Neural cell (in vitro differentiated cells): ENCODE data around the gene PIGM. TPM values are rescaled to one million over a fixed set of nuclear protein-coding genes. Genes with fewer than 3 reads are reported as not detected.

Experiments
- H2AFZ ChIP-seq: fragments of 200-600, 300-800 bp; sonication (generic), shearing (Covaris generic); 2 replicates; pipeline ENCODE4 v1.6.0; 2014; ENCODE audit warnings: low read depth, mild to moderate bottlenecking, antibody characterized with exemption, low read length, moderate library complexity
- H3F3A ChIP-seq: fragments of 200-600 bp; shearing (Covaris generic); 2 replicates; pipeline ENCODE4 v1.6.1; 2016; ENCODE audit warnings: mild to moderate bottlenecking, moderate library complexity, mixed read lengths, antibody characterized with exemption, low read length; ENCODE audit not compliant: insufficient read depth, poor library complexity, severe bottlenecking
- H3K27ac ChIP-seq: fragments of 200-600, 300-800 bp; sonication (generic), shearing (Covaris generic); 2 replicates; pipeline ENCODE4 v1.5.1; 2014; ENCODE audit warnings: mild to moderate bottlenecking, low read length, moderate library complexity
- H3K27me3 ChIP-seq: fragments of 300-800, 200-600 bp; sonication (generic), shearing (Covaris generic); 2 replicates; pipeline ENCODE4 v1.6.0; 2014; ENCODE audit warnings: mild to moderate bottlenecking, low read depth, low read length, moderate library complexity; ENCODE audit not compliant: insufficient read depth
- H3K36me3 ChIP-seq: fragments of 300-800, 200-600 bp; sonication (generic), shearing (Covaris generic); 2 replicates; pipeline ENCODE4 v1.5.1; 2014; ENCODE audit warnings: mild to moderate bottlenecking, antibody characterized with exemption, low read length, moderate library complexity; ENCODE audit not compliant: insufficient read depth
- H3K4me2 ChIP-seq: fragments of 300-800, 200-600 bp; sonication (generic), shearing (Covaris generic); 2 replicates; pipeline ENCODE4 v1.6.0; 2014; ENCODE audit warnings: mild to moderate bottlenecking, low read length
- H3K4me3 ChIP-seq: fragments of 300-800, 200-600 bp; sonication (generic), shearing (Covaris generic); 2 replicates; pipeline ENCODE4 v1.5.1; 2014; ENCODE audit warnings: mild to moderate bottlenecking, low read length, moderate library complexity
- H3K79me2 ChIP-seq: fragments of 200-600 bp; shearing (Covaris generic); replicated peaks from 2 replicates; pipeline ENCODE4 v1.6.0; 2014; ENCODE audit warnings: mild to moderate bottlenecking, low read length, moderate library complexity; ENCODE audit not compliant: insufficient read depth
- H3K9ac ChIP-seq: fragments of 300-800, 200-600 bp; sonication (generic), shearing (Covaris generic); 2 replicates; pipeline ENCODE4 v1.6.1; 2016; ENCODE audit warnings: mild to moderate bottlenecking, low read length, mixed read lengths
- H3K9me2 ChIP-seq: fragments of 200-600 bp; shearing (Covaris generic); 2 replicates; pipeline ENCODE4 v1.6.1; 2016; ENCODE audit warnings: mild to moderate bottlenecking, low read length, mixed read lengths; ENCODE audit not compliant: insufficient read depth
- H3K9me3 ChIP-seq: fragments of 200-600, 300-800 bp; sonication (generic), shearing (Covaris generic); 2 replicates; pipeline ENCODE4 v1.6.1; 2016; ENCODE audit warnings: mild to moderate bottlenecking, mixed run types, low read length, moderate library complexity, mixed read lengths
- H4K20me1 ChIP-seq: fragments of 200-600 bp; shearing (Covaris generic); 2 replicates; pipeline ENCODE4 v1.6.1; 2016; ENCODE audit warnings: mild to moderate bottlenecking, mixed run types; ENCODE audit not compliant: insufficient read depth
- EP300 ChIP-seq: fragments of 450-650 bp; conservative IDR thresholded peaks from 2 replicates; pipeline ENCODE4 v1.6.1; 2014; ENCODE audit warnings: antibody characterized with exemption, mild to moderate bottlenecking, moderate library complexity; ENCODE audit not compliant: poor library complexity, severe bottlenecking
- EZH2 ChIP-seq: fragments of 200-600, 300-800 bp; shearing (Covaris generic), sonication (generic); IDR thresholded peaks from 2 replicates; pipeline ENCODE4 v1.6.1; 2014; ENCODE audit warnings: antibody characterized with exemption, low read length, borderline replicate concordance, mild to moderate bottlenecking; ENCODE audit not compliant: insufficient read depth, poor library complexity, severe bottlenecking
- MXI1 ChIP-seq: fragments of 450-650 bp; conservative IDR thresholded peaks from 2 replicates; pipeline ENCODE4 v1.6.1; 2014; ENCODE audit warnings: antibody characterized with exemption, mild to moderate bottlenecking; ENCODE audit not compliant: poor library complexity, severe bottlenecking
- POLR2AphosphoS5 ChIP-seq: IDR thresholded peaks from 2 replicates; pipeline ENCODE4 v1.6.1; 2012
- RAD21 ChIP-seq: fragments of 450-650 bp; conservative IDR thresholded peaks from 2 replicates; pipeline ENCODE4 v1.6.1; 2014; ENCODE audit warnings: antibody characterized with exemption, mild to moderate bottlenecking, moderate library complexity
- SMC3 ChIP-seq: fragments of 450-650 bp; conservative IDR thresholded peaks from 2 replicates; pipeline ENCODE4 v1.6.1; 2014; ENCODE audit warnings: antibody characterized with exemption, mild to moderate bottlenecking, moderate library complexity; ENCODE audit not compliant: poor library complexity
- TAF1 ChIP-seq: IDR thresholded peaks from 2 replicates; pipeline ENCODE4 v1.6.1; 2012; ENCODE audit warnings: low read depth
- polyA plus RNA-seq: library from polyadenylated mRNA; depleted of rRNA; stranded (reverse); fragments of >200 nt; gene quantifications from 2 replicates; pipeline ENCODE4 v1.2.3, GENCODE V29; 2014
- TF ChIP-seq, protein P1 (sequence below): IDR thresholded peaks from 2 replicates; pipeline ENCODE4 v1.6.1; 2012; ENCODE audit warnings: borderline replicate concordance
- TF ChIP-seq, protein P2 (sequence below): fragments of 450-650 bp; IDR thresholded peaks from 2 replicates; pipeline ENCODE4 v1.5.1; 2014; ENCODE audit warnings: antibody characterized with exemption, mild to moderate bottlenecking, moderate library complexity; ENCODE audit not compliant: poor library complexity, severe bottlenecking

PIGM gene
- polyA plus RNA-seq, 1 donor from 2014 or later = 3.8 TPM

DNA sequence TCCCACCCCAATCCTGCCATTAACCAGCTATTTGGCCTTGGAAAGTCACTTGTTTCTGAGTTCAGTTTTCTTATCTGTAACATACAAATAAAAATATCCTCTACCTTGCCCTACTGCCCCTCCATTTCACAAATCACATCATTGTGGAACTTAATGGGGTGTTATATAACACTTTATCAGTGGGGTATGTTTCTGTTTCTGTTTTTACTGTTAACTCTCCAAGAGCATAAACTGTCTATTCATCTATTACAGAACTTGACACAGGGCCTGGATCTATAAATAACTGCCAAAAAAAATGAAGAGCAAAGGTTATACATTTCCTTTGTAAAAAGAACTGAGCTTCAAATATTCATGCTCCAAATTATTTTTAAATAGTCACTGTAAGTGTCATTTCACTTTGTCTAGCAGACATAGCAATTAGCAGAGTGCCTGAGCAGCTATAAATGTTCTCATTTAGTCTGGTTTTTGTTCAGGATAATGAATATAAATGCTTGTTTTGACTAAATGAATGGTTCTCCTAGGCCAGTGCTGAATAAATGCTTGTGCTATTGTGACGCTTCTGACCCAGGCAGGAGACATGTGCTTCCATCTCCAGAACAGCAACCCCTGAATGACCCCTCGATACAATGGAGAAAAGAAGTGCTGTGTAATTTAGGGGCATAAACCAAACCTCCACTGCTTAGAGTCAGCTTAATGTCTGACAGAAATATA is 7.4 kb downstream of the PIGM start:
- Histone ChIP-seq H3K27ac (no peak overlapping the region), H2AFZ (no peak overlapping the region), H3K9me2 (no peaks in the 10 kb centered on the region), H4K20me1 (no peaks in the 10 kb centered on the region), H3K27me3 (no peaks in the 10 kb centered on the region), H3K4me3 (no peak overlapping the region), H3K79me2 (no peaks in the 10 kb centered on the region), H3K36me3 (no peaks in the 10 kb centered on the region), H3F3A (no peaks in the 10 kb centered on the region), H3K4me2 (no peak overlapping the region), H3K9ac (no peak overlapping the region), H3K9me3 (no peaks in the 10 kb centered on the region)
- no peak for TF ChIP-seq RAD21
- TF ChIP-seq, protein P1, sequence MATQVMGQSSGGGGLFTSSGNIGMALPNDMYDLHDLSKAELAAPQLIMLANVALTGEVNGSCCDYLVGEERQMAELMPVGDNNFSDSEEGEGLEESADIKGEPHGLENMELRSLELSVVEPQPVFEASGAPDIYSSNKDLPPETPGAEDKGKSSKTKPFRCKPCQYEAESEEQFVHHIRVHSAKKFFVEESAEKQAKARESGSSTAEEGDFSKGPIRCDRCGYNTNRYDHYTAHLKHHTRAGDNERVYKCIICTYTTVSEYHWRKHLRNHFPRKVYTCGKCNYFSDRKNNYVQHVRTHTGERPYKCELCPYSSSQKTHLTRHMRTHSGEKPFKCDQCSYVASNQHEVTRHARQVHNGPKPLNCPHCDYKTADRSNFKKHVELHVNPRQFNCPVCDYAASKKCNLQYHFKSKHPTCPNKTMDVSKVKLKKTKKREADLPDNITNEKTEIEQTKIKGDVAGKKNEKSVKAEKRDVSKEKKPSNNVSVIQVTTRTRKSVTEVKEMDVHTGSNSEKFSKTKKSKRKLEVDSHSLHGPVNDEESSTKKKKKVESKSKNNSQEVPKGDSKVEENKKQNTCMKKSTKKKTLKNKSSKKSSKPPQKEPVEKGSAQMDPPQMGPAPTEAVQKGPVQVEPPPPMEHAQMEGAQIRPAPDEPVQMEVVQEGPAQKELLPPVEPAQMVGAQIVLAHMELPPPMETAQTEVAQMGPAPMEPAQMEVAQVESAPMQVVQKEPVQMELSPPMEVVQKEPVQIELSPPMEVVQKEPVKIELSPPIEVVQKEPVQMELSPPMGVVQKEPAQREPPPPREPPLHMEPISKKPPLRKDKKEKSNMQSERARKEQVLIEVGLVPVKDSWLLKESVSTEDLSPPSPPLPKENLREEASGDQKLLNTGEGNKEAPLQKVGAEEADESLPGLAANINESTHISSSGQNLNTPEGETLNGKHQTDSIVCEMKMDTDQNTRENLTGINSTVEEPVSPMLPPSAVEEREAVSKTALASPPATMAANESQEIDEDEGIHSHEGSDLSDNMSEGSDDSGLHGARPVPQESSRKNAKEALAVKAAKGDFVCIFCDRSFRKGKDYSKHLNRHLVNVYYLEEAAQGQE = no peak
- TF ChIP-seq MXI1 = no peak
- no peak for TF ChIP-seq POLR2AphosphoS5
- TF ChIP-seq SMC3 = no peak
- no peak for TF ChIP-seq TAF1
- TF ChIP-seq, protein P2, sequence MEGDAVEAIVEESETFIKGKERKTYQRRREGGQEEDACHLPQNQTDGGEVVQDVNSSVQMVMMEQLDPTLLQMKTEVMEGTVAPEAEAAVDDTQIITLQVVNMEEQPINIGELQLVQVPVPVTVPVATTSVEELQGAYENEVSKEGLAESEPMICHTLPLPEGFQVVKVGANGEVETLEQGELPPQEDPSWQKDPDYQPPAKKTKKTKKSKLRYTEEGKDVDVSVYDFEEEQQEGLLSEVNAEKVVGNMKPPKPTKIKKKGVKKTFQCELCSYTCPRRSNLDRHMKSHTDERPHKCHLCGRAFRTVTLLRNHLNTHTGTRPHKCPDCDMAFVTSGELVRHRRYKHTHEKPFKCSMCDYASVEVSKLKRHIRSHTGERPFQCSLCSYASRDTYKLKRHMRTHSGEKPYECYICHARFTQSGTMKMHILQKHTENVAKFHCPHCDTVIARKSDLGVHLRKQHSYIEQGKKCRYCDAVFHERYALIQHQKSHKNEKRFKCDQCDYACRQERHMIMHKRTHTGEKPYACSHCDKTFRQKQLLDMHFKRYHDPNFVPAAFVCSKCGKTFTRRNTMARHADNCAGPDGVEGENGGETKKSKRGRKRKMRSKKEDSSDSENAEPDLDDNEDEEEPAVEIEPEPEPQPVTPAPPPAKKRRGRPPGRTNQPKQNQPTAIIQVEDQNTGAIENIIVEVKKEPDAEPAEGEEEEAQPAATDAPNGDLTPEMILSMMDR = no peak
- no peak for TF ChIP-seq EP300
- TF ChIP-seq EZH2 = no peak

DNA sequence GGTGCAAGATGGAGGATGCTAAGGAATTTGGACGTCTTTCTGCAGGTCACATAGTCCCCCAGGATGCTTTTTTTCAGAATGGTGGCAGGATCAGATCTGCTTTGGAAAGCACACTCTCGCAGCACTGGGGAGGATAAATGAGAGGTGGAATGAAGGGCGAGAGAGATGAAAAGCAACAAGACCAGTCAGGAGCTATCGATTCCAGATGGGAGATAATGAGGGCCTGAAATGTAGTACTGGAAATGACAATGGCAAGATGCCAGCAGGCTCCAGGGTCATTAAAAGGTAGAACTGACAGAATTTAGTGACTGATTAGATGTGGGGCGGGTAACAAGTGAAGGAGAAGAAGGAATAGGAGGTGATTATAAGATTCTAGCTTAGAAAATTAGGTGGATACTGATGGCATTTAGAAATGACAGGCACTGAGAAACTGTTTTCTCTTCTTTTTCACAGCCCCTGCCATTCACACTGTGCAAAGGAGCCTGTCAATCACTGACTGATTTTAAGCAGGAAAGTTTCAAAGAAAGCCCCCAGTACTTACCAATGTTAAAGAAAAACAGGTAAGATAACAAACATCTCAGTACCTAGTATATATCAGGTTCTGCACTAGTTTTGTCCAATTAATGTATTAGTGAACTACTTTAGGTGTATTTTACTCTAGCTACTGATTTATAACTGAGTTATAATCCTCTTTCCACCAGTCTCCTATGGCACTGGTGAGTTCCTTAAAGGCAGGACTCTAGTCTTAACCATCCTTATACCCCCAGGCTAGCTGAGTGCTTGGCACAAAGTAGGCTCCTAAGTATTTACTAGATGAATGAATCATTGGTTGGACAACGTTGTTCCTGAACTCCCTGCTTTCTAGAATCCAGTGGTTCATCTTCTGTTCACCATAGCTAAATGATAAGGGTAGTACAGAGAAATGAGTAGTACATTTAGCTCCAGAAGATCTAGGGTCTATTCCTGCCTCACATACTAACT is 9.2 kb downstream of the PIGM start:
- H3F3A ChIP-seq = no peaks in the 10 kb centered on the region
- no peak overlapping the region for H2AFZ ChIP-seq
- H3K79me2 ChIP-seq = no peaks in the 10 kb centered on the region
- H3K9me3 ChIP-seq = no peaks in the 10 kb centered on the region
- H3K27ac ChIP-seq = no peak overlapping the region
- TF ChIP-seq POLR2AphosphoS5 (no peak), RAD21 (no peak), SMC3 (no peak), TAF1 (no peak), MXI1 (no peak), EZH2 (no peak), EP300 (no peak)
- TF ChIP-seq, protein P2 = no peak
- TF ChIP-seq, protein P1 = no peak
- H4K20me1 ChIP-seq = no peaks in the 10 kb centered on the region
- no peak overlapping the region for H3K9ac ChIP-seq
- no peaks in the 10 kb centered on the region for H3K9me2 ChIP-seq
- no peak overlapping the region for H3K4me3 ChIP-seq
- no peaks in the 10 kb centered on the region for H3K36me3 ChIP-seq
- H3K4me2 ChIP-seq = no peak overlapping the region
- H3K27me3 ChIP-seq = no peaks in the 10 kb centered on the region
